ENCODE measurements around the gene THOC3.
"Not testable (repeated sequence)": the region's sequence is repeated elsewhere in the genome, so short reads cannot be mapped to it uniquely, and the experiment has no call there.

The THOC3 gene

DNA sequence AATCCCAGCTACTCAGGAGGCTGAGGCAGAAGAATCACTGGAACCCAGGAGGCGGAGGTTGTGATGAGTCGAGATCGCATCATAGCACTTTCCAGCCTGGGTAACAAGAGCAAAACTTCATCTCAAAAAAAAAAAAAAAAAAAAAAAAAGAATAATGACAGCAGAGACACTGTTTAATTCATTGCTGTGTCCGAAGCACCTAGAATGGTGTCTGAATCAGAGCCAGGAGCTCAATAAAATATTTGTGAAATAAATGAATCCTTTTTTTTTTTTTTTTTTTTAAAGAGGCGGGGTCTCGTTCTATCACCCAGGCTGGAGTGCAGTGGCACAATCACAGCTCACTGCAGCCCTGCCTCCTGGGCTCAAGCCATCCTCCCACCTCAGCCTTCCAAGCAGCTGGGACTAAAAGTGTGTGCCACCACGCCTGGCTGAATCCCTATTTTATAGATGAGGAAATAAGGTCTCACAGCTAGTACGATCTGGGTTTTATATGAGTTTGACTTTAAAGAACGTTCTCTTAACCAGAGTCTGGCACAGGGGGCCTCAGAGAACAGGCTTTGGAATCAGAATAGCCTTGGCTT is 47.8 kb downstream of the THOC3 start:
- ChIA-PET POLR2A (no interaction called here), CTCF (interaction anchor here (0.6 to 1.8 kb wide), 3 partner anchors 16 to 1968 kb away, joined by 3 to 6 read pairs (median 6); no protein-coding TSS in a partner anchor)
- DNase-seq (ENCODE audit: low read depth, low spot score) = no peak
- TF ChIP-seq, protein P1, sequence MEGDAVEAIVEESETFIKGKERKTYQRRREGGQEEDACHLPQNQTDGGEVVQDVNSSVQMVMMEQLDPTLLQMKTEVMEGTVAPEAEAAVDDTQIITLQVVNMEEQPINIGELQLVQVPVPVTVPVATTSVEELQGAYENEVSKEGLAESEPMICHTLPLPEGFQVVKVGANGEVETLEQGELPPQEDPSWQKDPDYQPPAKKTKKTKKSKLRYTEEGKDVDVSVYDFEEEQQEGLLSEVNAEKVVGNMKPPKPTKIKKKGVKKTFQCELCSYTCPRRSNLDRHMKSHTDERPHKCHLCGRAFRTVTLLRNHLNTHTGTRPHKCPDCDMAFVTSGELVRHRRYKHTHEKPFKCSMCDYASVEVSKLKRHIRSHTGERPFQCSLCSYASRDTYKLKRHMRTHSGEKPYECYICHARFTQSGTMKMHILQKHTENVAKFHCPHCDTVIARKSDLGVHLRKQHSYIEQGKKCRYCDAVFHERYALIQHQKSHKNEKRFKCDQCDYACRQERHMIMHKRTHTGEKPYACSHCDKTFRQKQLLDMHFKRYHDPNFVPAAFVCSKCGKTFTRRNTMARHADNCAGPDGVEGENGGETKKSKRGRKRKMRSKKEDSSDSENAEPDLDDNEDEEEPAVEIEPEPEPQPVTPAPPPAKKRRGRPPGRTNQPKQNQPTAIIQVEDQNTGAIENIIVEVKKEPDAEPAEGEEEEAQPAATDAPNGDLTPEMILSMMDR (IDR thresholded peaks at IDR 0.05; ENCODE audit: insufficient read depth, low read length, missing control alignments) = no peak
- no peak overlapping the region for H3K4me3 ChIP-seq (ENCODE audit: low read depth, low read length)

DNA sequence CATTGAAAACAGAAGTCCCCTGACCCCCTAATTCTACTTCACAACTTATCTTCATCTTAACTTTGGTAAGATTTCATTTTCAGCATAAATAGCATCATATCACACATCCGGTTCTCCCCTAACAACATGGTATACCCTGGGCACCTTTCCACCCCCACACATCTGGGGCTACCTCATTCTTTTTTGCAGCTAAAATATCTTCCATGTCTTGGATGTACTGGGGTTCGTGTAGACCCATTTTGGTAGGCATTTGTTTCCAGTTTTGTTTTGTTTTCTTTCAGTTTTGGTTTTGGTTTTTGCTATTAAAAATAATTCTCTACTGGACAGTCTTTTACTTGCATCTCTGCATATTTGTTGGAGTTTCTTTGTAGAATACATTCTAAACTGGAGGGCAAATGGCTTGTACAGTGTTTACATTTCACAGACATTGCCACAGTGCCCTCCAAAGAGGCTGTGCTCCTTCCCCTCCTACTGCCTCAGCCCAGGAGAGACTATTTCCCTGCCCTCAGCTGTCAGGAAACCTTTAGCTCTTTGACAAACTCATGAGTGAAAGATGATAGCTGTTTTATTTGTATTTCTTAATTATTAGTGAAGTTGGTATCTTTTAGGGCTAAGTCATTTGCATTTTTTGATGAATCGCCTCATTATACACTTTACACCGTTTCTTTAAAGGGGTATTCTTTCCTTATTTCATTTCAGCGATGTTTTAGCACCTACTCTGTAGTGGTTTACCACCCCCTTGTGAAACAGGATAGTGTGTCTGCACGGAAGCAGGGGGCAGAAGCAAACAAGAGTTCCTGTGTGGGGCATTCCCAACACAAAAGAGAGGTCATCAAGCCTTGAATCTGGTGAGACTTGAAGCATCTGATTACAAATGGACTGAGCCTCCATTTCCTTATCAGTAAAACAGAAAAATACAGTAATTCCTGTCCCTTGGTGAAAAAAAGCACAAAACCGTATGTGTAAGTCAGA is 52.8 kb downstream of the THOC3 start:
- POLR2A ChIA-PET; H3K4me3 ChIP-seq (ENCODE audit: low read depth, low read length); DNase-seq (ENCODE audit: low read depth, low spot score); CTCF ChIA-PET: not testable (repeated sequence)

DNA sequence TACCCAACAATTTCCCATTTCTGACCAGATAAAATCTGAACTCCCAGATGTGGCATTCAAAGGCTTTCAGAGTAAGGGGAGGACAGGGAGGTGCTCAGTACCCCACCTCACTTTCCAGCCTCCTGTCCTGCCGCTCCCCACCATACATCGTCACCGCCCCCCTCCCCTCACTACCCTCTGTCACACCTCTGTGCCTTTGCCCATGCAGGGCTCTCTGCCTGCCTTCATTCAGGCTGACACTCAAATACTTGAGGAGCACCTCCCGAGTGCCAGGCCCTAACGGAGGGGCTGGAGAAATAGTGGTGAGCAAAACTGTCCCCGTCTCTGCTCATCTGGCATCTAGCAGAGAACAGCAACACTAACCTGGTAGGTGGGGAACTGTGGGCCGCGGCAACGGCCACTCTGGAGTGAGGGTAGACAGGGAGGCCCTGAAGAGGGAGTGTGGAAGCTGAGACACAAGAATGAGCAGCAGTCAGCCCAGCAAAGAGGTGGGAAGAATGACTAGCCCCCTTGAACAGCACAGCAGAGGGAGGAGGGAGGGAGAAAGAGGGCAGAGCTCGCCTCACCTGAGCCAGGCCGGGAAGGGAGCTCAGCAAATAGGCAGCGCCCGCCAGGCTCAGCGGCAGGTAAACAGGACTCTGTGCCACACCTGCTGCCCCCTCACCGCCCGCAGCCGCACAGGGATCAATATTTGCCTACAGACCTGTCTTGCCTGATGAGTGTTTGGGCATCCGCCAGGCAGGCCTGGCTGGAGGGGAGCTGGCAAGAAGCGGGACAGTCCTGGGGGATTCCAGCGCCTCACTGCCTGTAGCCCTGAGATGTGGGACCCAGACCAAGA is 54.1 kb downstream of the THOC3 start:
- POLR2A ChIA-PET; CTCF ChIA-PET; H3K4me3 ChIP-seq (ENCODE audit: low read depth, low read length); DNase-seq (ENCODE audit: low read depth, low spot score): not testable (repeated sequence)

DNA sequence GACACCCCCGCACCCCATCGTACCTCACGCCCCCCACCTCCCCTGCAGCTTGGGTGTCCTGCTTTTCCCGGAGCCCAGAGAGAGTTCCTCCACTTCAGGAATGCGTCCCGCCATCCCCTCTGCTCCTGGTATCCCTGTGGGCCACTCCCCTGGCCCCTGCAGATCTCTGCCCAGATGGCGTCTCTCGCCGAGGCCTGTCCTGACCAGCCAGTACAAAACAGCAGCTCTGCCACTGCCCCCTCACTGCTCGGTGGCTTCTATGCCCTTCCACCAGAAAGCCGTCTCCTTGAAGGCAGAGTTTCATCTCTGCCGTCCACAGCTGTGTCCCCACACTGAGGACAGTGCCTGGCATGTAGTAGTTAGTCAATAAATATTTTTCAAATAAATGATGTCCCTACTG is 58.0 kb downstream of the THOC3 start:
- DNase-seq (ENCODE audit: low read depth, low spot score); CTCF ChIA-PET; H3K4me3 ChIP-seq (ENCODE audit: low read depth, low read length); POLR2A ChIA-PET: not testable (repeated sequence)
